K562 (cell line): ENCODE results near the gene ACSL5. TPM values are rescaled to one million over a fixed set of nuclear protein-coding genes. Genes with fewer than 3 reads are reported as not detected.

Experiments used
- HNRNPUL1 ChIP-seq: fragments of 200-400 bp; formaldehyde crosslinking; IDR thresholded peaks from 2 replicates; pipeline ENCODE4 v1.6.1; 2017; ENCODE audit warnings: low read length
- NFIC ChIP-seq: fragments of 450-650 bp; IDR thresholded peaks from 2 replicates; pipeline ENCODE4 v1.6.1; 2017; ENCODE audit warnings: mild to moderate bottlenecking, inconsistent platforms
- ZNF398 ChIP-seq: fragments of 250-450 bp; sonication (Bioruptor Pico); IDR thresholded peaks from 2 replicates; pipeline ENCODE4 v1.8.0; 2021; ENCODE audit warnings: moderate library complexity, mild to moderate bottlenecking, inconsistent platforms
- ZNF436 ChIP-seq: fragments of 250-450, 450-650 bp; sonication (Bioruptor Pico); formaldehyde crosslinking; IDR thresholded peaks from 2 replicates; pipeline ENCODE4 v1.7.0; 2020; ENCODE audit warnings: mild to moderate bottlenecking
- polyA plus RNA-seq, 8 experiments: library from polyadenylated mRNA; depleted of rRNA in 4 of 8; stranded (reverse) in 5 of 8; unstranded in 3 of 8; fragments of >200 nt; fragmentation: Nextera tagmentation in 2 of 8; fragmentation: Illumina TruSeq in 1 of 8; extraction: Ambion mirVana in 2 of 8; extraction: Trizol in 1 of 8; gene quantifications; 2 replicates each; pipeline versions ENCODE4 v1.2.1 to v1.2.3, GENCODE V29; 2011 to 2014; ENCODE audit warnings: inconsistent platforms in 1 of 8, missing spikeins in 1 of 8
- total RNA-seq, 7 experiments: library from RNA; depleted of rRNA in 6 of 7; stranded (reverse); fragments of >200 nt in 6 of 7; fragmentation: Illumina TruSeq in 2 of 7; extraction: Trizol in 2 of 7; gene quantifications; 2 replicates each; pipeline versions ENCODE4 v1.2.1 to v1.2.3, GENCODE V29; 2011 to 2021; ENCODE audit warnings: low replicate concordance in 1 of 7
- TF ChIP-seq, protein P1 (sequence below): fragments of 200-800 bp; sonication (Bioruptor generic); IDR thresholded peaks from 2 replicates; pipeline ENCODE4 v1.6.1; 2017; ENCODE audit warnings: missing genetic modification characterization, missing compliant biosample characterization
- TF ChIP-seq, protein P2 (sequence below): sonication (generic); formaldehyde crosslinking; IDR thresholded peaks from 2 replicates; pipeline ENCODE4 v1.8.0; 2022; ENCODE audit warnings: mild to moderate bottlenecking, low read depth, missing genetic modification reagents

Gene ACSL5
- total and polyA plus RNA-seq, 9 of the 15 experiments (the other 6 are each of a cell fraction or from before 2014, with no cell fraction given): 0.19 to 1.4 (median 0.55) TPM

- TF ChIP-seq HNRNPUL1 (no peak), ZNF398 (CRISPR knock-in tag) (no peak), ZNF436 (no peak), NFIC (no peak)
- TF ChIP-seq, protein P1, sequence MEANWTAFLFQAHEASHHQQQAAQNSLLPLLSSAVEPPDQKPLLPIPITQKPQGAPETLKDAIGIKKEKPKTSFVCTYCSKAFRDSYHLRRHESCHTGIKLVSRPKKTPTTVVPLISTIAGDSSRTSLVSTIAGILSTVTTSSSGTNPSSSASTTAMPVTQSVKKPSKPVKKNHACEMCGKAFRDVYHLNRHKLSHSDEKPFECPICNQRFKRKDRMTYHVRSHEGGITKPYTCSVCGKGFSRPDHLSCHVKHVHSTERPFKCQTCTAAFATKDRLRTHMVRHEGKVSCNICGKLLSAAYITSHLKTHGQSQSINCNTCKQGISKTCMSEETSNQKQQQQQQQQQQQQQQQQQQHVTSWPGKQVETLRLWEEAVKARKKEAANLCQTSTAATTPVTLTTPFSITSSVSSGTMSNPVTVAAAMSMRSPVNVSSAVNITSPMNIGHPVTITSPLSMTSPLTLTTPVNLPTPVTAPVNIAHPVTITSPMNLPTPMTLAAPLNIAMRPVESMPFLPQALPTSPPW (CRISPR knock-in tag): no peak
- TF ChIP-seq, protein P2, sequence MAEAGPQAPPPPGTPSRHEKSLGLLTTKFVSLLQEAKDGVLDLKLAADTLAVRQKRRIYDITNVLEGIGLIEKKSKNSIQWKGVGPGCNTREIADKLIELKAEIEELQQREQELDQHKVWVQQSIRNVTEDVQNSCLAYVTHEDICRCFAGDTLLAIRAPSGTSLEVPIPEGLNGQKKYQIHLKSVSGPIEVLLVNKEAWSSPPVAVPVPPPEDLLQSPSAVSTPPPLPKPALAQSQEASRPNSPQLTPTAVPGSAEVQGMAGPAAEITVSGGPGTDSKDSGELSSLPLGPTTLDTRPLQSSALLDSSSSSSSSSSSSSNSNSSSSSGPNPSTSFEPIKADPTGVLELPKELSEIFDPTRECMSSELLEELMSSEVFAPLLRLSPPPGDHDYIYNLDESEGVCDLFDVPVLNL: no peak
Observed at GRCh38 chr10:112349521-112350085, 24.3 kb upstream of the ACSL5 start (continued).
